ENCODE measurements around the gene GRK6. TPM values are rescaled to one million over a fixed set of nuclear protein-coding genes. Genes with fewer than 3 reads are reported as not detected.

Gene GRK6
- total RNA-seq, 3 donors from 2014 or later = 21.3 to 25.0 (median 22.1) TPM

DNA sequence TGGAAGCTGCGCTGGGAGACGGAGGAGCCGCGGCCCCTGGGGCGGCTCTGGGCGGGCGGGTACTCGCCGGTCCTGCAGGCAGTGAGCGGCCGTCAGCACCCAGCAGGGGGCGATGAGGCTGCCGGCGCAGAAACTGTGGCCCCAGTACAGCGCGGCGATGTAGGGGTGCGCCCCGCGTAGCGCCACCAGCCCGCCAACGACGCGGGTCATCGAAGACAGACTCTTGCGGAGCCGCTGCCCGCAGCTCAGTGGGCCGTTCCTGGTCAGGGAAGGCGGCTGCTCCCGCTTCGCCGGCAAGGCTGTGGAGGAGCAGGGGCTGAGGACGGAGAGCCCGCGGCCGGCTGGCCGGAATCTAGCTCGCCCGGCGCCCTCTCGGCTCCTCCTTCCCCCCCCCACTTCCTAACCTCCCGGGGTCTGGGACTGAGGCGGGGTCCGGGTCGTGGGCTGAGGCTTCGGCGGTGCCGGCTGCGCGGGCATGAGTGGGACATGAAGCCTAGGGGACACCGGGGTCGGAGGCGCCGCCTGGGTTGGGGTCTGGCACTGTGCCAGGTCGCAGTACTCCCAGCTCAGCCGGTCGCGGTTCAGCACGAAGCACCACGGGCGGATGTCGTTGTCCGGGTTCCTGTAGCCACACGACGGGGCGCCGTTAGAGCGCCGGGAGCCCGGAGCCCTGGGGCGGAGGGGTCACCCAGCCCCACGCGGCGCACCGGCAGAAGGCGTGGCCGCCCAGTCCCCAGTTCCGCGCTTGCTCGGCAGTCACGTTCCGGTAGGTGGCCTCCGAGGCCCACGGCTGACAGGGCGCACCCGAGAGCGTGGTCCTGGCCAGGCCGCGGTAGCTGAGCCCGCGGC, 22.5 kb upstream of the GRK6 start:
- intact Hi-C loops (cut with DNase I; ENCODE audit: low total_unique reads) = loop anchor here (5.0 kb wide), 1 partner anchor 98 kb away; no protein-coding TSS in a partner anchor
- H3K27ac ChIP-seq = peak overlapping the region; percentile 11 to 58
- peaks cover 5 to 14% of the 10 kb centered on the region in 2 donors for H3K4me1 ChIP-seq
- H3K36me3 ChIP-seq = no peaks in the 10 kb centered on the region
- peak; percentile 77 to 85 for DNase-seq (ENCODE audit: low spot score in 2 of 2)
- H3K4me3 ChIP-seq = peak overlapping the region; percentile 43 to 71 (median 63)
- H3K9me3 ChIP-seq = no peaks in the 10 kb centered on the region
- H3K27me3 ChIP-seq = peaks cover 9 to 27% of the 10 kb centered on the region in 2 donors
- TF ChIP-seq, protein P1, sequence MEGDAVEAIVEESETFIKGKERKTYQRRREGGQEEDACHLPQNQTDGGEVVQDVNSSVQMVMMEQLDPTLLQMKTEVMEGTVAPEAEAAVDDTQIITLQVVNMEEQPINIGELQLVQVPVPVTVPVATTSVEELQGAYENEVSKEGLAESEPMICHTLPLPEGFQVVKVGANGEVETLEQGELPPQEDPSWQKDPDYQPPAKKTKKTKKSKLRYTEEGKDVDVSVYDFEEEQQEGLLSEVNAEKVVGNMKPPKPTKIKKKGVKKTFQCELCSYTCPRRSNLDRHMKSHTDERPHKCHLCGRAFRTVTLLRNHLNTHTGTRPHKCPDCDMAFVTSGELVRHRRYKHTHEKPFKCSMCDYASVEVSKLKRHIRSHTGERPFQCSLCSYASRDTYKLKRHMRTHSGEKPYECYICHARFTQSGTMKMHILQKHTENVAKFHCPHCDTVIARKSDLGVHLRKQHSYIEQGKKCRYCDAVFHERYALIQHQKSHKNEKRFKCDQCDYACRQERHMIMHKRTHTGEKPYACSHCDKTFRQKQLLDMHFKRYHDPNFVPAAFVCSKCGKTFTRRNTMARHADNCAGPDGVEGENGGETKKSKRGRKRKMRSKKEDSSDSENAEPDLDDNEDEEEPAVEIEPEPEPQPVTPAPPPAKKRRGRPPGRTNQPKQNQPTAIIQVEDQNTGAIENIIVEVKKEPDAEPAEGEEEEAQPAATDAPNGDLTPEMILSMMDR (IDR thresholded peaks at IDR 0.05) = peak; percentile 24 to 82 (median 65)
- TF ChIP-seq POLR2A (IDR thresholded peaks at IDR 0.05) (no peak), POLR2AphosphoS5 (IDR thresholded peaks at IDR 0.05) (peak in 2 of 3 donors; percentile 40 to 59)

DNA sequence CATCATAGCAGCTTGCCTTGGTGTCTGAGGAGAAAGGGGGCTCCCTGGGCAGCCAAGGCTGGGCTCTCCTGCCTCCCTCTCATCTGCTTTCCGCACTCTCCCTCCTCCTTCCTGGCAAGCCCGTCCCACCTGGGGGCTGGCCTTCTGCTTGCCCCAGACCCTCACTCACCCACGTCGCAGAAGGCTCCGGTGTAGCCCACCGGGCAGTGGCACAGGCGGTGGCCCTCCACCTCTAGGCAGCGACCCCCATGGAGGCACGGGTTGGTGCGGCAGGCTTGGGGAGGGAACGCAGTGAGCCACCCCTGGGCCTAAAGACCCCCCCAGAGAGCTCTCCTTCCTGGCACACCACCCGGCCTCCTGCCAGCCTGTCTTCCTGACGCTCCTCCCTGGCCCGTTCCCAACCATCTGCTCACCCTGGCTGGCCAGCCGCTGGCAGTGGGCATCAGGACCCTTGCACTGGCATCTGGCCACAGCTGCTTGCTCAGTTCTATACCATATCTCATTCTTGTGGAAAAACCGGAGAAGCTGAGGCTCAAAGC, 21.8 kb upstream of the GRK6 start:
- DNase-seq (ENCODE audit: low spot score in 2 of 2) = no peak
- peaks cover 5 to 13% of the 10 kb centered on the region in 2 donors for H3K4me1 ChIP-seq
- H3K27me3 ChIP-seq = peaks cover 9 to 26% of the 10 kb centered on the region in 2 donors
- TF ChIP-seq POLR2A (IDR thresholded peaks at IDR 0.05) = no peak
- TF ChIP-seq, protein P1 (IDR thresholded peaks at IDR 0.05) = no peak
- H3K4me3 ChIP-seq = peak overlapping the region; percentile 43 to 71 (median 63)
- peak overlapping the region; percentile 4 to 58 for H3K27ac ChIP-seq
- no peaks in the 10 kb centered on the region for H3K9me3 ChIP-seq
- H3K36me3 ChIP-seq = no peaks in the 10 kb centered on the region
- intact Hi-C loops (cut with DNase I; ENCODE audit: low total_unique reads) = loop anchor here (5.0 kb wide), 2 partner anchors 43 to 98 kb away; partner anchors contain the start of gene PRR7

DNA sequence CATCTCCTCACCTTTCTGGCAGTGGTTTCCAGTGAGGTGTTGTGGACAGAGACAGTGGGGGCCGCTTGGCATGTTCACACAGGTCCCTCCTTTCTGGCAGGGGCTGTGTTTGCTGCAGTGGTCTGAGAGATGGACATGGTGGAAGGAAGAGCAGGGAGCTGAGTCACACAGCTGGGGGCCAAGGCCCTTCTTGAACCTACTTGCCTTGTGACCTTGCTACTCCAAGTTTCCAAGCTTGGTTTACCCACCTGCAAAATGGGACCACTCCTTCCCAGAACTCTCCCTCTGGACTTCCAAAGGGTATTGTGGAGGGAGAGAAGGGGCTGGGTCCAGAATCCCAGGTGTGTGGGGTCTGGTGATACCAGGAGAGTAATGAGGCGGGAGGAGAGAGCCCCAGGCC, 21.2 kb upstream of the GRK6 start:
- H3K9me3 ChIP-seq = no peaks in the 10 kb centered on the region
- no peaks in the 10 kb centered on the region for H3K36me3 ChIP-seq
- no peak overlapping the region for H3K4me3 ChIP-seq
- DNase-seq (ENCODE audit: low spot score in 2 of 2) = no peak
- peaks cover 5 to 7% of the 10 kb centered on the region in 2 donors for H3K4me1 ChIP-seq
- TF ChIP-seq, protein P1 (IDR thresholded peaks at IDR 0.05) = no peak
- intact Hi-C loops (cut with DNase I; ENCODE audit: low total_unique reads) = loop anchor here (5.0 kb wide), 1 partner anchor 42 kb away; the partner anchor contains the start of gene PRR7
- no peak overlapping the region for H3K27ac ChIP-seq
- H3K27me3 ChIP-seq = peaks cover 5 to 20% of the 10 kb centered on the region in 2 donors

DNA sequence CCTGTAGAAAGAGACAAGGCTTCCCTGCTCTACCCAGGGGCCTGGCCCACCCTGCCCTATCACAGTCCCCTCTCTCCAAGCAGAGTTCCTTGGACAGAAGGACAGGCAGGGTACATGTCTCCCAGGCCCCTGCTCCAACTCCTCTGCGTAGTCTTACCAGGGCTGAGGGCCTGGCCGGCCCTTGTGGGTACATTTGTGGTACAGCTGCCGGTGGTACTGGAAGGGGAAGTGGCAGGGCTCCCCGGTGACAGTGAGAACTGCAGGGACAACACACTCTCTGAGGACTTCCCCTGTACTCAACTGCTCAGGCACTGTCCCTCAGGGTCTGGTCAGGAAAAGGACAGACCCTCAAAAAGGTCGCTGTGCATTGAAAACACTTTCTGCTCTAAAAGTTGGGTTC, 20.7 kb upstream of the GRK6 start:
- TF ChIP-seq POLR2A (IDR thresholded peaks at IDR 0.05) = no peak
- Histone ChIP-seq H3K27ac (no peak overlapping the region), H3K4me3 (no peak overlapping the region), H3K27me3 (peaks cover 2 to 15% of the 10 kb centered on the region in 2 donors), H3K9me3 (no peaks in the 10 kb centered on the region), H3K36me3 (no peaks in the 10 kb centered on the region), H3K4me1 (peaks cover 5% of the 10 kb centered on the region in 2 donors)
- DNase-seq (ENCODE audit: low spot score in 2 of 2) = no peak
- intact Hi-C loops (cut with DNase I; ENCODE audit: low total_unique reads) = loop anchor here (5.0 kb wide), 1 partner anchor 41 kb away; the partner anchor contains the start of gene PRR7

DNA sequence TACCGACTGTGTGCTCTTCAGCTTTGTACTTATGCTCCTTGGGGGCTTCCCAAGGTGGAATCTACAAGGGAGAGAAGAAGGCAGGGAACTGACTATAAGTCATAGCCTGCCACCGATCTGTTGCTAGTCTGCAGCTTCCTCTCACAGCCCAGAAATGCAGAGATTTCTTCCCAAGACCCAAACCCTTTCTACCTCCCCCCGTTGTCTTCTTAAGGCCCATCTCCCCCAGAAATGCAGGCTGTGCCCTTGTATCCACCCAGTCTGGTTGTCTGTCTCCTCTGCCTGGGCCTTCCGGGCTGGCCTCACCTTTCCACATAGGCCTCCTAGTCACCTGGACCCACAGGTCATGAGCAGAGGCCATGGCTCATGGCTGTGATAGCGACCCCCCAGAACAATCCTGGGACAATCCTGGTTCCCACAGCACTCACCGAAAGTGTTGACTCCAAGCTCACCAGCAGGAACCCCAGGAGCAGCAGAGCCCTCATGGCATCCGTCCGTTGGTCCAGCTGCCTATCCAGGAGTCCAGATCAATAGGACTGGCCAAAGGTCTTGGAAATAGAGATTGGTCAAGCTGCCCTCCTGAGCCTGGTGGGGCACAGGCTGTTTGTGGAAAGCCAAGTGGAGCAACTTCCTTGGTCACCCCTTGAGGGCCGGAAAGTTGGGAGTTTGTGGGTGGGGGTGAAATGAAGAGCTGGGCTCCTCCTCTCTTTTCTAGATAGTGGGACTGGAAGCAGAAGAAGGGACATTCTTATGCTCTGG, 17.3 kb upstream of the GRK6 start, which contains the start of gene F12:
TSS of gene F12 (minus strand) at position 522 of the 759 bp plus-strand sequence. CDS start at position 485, 37 bp downstream.
- no peak within 1 kb of the TSS for H3K4me3 ChIP-seq
- peaks cover 0 to 5% of the 10 kb centered on the region in 2 donors for H3K4me1 ChIP-seq
- H3K27me3 ChIP-seq = no peaks in the 10 kb centered on the region
- H3K27ac ChIP-seq = no peak within 1 kb of the TSS
- no peaks in the 10 kb centered on the region for H3K36me3 ChIP-seq
- H3K9me3 ChIP-seq = no peaks in the 10 kb centered on the region
- TF ChIP-seq, protein P1 (IDR thresholded peaks at IDR 0.05) = no peak
- no peak for TF ChIP-seq POLR2A (IDR thresholded peaks at IDR 0.05)
- TF ChIP-seq POLR2AphosphoS5 (IDR thresholded peaks at IDR 0.05) = no peak
- DNase-seq (ENCODE audit: low spot score in 2 of 2) = no peak
- intact Hi-C loops (cut with DNase I; ENCODE audit: low total_unique reads) = loop anchor here (5.0 kb wide), 1 partner anchor 38 kb away; the partner anchor contains the start of gene PRR7

Data from breast epithelium (tissue), 4 donors.